ENCODE data around the gene TSPAN9. TPM values are rescaled to one million over a fixed set of nuclear protein-coding genes. Genes with fewer than 3 reads are reported as not detected.

TSPAN9 gene
- total RNA-seq, 1 experiment from 2014 or later = 7.7 TPM

- H3K27ac ChIP-seq (ENCODE audit: low read length) = no peak overlapping the region
- no peak for ATAC-seq
- ChIA-PET CTCF (no interaction called here), POLR2A (no interaction called here)
- TF ChIP-seq POLR2AphosphoS5 (IDR thresholded peaks at IDR 0.05; ENCODE audit: low read depth, low read length) (no peak), CTCF (IDR thresholded peaks at IDR 0.05) (no peak), SIN3A (IDR thresholded peaks at IDR 0.05; ENCODE audit: borderline replicate concordance, insufficient read depth, low read depth, low read length) (no peak), TCF7L2 (IDR thresholded peaks at IDR 0.05; ENCODE audit: low read depth, low read length) (no peak)
- TF ChIP-seq, protein P1, sequence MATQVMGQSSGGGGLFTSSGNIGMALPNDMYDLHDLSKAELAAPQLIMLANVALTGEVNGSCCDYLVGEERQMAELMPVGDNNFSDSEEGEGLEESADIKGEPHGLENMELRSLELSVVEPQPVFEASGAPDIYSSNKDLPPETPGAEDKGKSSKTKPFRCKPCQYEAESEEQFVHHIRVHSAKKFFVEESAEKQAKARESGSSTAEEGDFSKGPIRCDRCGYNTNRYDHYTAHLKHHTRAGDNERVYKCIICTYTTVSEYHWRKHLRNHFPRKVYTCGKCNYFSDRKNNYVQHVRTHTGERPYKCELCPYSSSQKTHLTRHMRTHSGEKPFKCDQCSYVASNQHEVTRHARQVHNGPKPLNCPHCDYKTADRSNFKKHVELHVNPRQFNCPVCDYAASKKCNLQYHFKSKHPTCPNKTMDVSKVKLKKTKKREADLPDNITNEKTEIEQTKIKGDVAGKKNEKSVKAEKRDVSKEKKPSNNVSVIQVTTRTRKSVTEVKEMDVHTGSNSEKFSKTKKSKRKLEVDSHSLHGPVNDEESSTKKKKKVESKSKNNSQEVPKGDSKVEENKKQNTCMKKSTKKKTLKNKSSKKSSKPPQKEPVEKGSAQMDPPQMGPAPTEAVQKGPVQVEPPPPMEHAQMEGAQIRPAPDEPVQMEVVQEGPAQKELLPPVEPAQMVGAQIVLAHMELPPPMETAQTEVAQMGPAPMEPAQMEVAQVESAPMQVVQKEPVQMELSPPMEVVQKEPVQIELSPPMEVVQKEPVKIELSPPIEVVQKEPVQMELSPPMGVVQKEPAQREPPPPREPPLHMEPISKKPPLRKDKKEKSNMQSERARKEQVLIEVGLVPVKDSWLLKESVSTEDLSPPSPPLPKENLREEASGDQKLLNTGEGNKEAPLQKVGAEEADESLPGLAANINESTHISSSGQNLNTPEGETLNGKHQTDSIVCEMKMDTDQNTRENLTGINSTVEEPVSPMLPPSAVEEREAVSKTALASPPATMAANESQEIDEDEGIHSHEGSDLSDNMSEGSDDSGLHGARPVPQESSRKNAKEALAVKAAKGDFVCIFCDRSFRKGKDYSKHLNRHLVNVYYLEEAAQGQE (IDR thresholded peaks at IDR 0.05; ENCODE audit: insufficient read depth in 1 of 2, low read depth in 2 of 2, low read length in 1 of 2) = no peak
- no peak for DNase-seq (ENCODE audit: low read depth, low spot score)
- no peaks in the 10 kb centered on the region for H3K27me3 ChIP-seq (ENCODE audit: control insufficient read depth, insufficient read depth, low read length)
- intact Hi-C loops (cut with micrococcal nuclease; ENCODE audit: unreplicated experiment) (no loop called here), in situ Hi-C loops (cut with HindIII; ENCODE audit: low pct_unique_long_range_greater_than_20kb, low sequenced_read_pairs) (no loop called here)
- no peaks in the 10 kb centered on the region for H3K9me3 ChIP-seq (ENCODE audit: control insufficient read depth, insufficient read depth, low read depth, low read length)
- no peak overlapping the region for H3K4me3 ChIP-seq (ENCODE audit: low read depth in 2 of 2, low read length in 2 of 2)
- BruUV-seq (replicated peaks) = no TSS peak
- H3K36me3 ChIP-seq (ENCODE audit: control insufficient read depth, insufficient read depth, low read length) = no peaks in the 10 kb centered on the region
- no peaks in the 10 kb centered on the region for H3K4me1 ChIP-seq (ENCODE audit: control insufficient read depth, insufficient read depth, low read length)
Observed at GRCh38 chr12:3326850-3327780, 249.9 kb downstream of the TSPAN9 start.

GRCh38 chr12:3328081-3328480 lies 250.9 kb downstream of the TSPAN9 start:
- in situ Hi-C loops (cut with HindIII; ENCODE audit: low pct_unique_long_range_greater_than_20kb, low sequenced_read_pairs) (no loop called here), intact Hi-C loops (cut with micrococcal nuclease; ENCODE audit: unreplicated experiment) (no loop called here)
- no peaks in the 10 kb centered on the region for H3K9me3 ChIP-seq (ENCODE audit: control insufficient read depth, insufficient read depth, low read depth, low read length)
- no peak overlapping the region for H3K27ac ChIP-seq (ENCODE audit: low read length)
- TF ChIP-seq, protein P1 (IDR thresholded peaks at IDR 0.05; ENCODE audit: insufficient read depth in 1 of 2, low read depth in 2 of 2, low read length in 1 of 2) = no peak
- no peak for TF ChIP-seq SIN3A (IDR thresholded peaks at IDR 0.05; ENCODE audit: borderline replicate concordance, insufficient read depth, low read depth, low read length)
- no peak for TF ChIP-seq POLR2AphosphoS5 (IDR thresholded peaks at IDR 0.05; ENCODE audit: low read depth, low read length)
- TF ChIP-seq CTCF (IDR thresholded peaks at IDR 0.05) = no peak
- TF ChIP-seq TCF7L2 (IDR thresholded peaks at IDR 0.05; ENCODE audit: low read depth, low read length) = no peak
- POLR2A ChIA-PET = no interaction called here
- H3K36me3 ChIP-seq (ENCODE audit: control insufficient read depth, insufficient read depth, low read length) = no peaks in the 10 kb centered on the region
- H3K27me3 ChIP-seq (ENCODE audit: control insufficient read depth, insufficient read depth, low read length) = no peaks in the 10 kb centered on the region
- DNase-seq (ENCODE audit: low read depth, low spot score) = no peak
- CTCF ChIA-PET = no interaction called here
- BruUV-seq (replicated peaks) = no TSS peak
- H3K4me1 ChIP-seq (ENCODE audit: control insufficient read depth, insufficient read depth, low read length) = no peaks in the 10 kb centered on the region
- ATAC-seq = no peak
- no peak overlapping the region for H3K4me3 ChIP-seq (ENCODE audit: low read depth in 2 of 2, low read length in 2 of 2)
